HG03457 (cell line): ENCODE data around the gene GABRG2.
"Not testable (repeated sequence)": the region's sequence is repeated elsewhere in the genome, so short reads cannot be mapped to it uniquely, and the experiment has no call there.

Experiments used
- ATAC-seq: cut with Tn5 transposase; IDR thresholded peaks from one replicate; pipeline ENCODE4 v1.9.1; 2021; ENCODE audit warnings: moderate number of reproducible peaks; ENCODE audit not compliant: unreplicated experiment

The GABRG2 gene

GRCh38 chr5:162067655-162068411 lies at the start of gene GABRG2:
Gene GABRG2, plus strand, starts transcription at chr5:162067773. Its CDS starts 227 bp downstream, at chr5:162068000.
- ATAC-seq, result no peak

DNA sequence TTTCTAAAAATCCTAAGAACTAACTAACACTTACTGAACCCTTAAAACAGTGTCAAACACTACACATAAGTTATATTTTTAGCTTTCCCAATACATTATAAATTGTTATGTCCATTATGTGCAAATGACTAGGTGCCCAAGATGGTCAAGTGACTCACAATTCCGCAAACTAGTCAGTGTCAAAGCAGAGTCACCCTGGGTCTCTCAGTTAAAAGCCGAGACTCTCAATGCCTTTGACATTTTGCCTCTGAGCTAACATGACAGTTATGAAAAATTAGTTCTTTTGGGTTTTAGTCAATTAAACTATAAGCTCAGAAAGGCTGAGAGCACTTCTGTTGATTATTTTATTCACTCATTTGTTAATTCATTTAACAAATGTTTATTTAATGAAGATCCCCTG lies 42.3 kb upstream of the GABRG2 start:
- ATAC-seq, result no peak

DNA sequence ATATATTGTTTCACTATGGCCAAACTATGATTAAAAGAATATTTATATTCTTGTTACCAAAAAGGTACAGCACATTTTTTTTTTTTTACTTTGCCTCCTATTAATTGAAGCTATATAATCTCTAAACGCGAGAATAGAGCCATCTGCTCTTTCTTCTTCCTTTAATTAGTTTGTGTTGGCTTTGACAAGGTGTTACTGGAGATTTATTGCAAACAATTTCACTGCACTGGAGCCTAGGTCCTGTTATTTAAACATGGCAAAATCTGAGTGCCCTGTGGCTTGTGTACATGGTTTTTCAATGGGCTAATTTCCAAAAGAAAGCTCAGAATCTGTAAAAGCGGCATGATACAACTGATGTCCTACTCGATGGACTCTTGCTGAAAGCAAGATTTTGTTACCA lies 40.8 kb upstream of the GABRG2 start:
- ATAC-seq, result no peak

DNA sequence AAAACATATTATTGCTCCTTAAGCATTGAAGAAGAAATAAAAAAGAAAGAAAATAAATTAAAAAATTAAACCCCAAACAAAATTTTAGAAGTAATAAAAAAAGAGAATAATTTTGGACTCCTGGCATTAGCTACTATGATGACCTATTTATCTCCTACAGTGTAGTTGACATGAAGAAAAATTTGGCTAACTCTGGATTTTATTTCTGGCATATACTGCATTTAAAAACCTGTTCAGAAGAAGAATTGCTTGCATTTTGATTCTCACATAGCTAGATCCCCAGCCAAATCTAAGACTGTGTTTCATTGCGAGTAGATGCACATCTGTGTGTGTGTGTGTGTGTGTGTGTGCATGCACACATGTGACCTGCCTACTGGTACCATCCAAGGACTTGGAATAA lies 30.1 kb upstream of the GABRG2 start:
- ATAC-seq, result no peak

- ATAC-seq, result no peak
These were observed 20.3 kb upstream of the GABRG2 start for GRCh38 chr5:162047279-162047678.

DNA sequence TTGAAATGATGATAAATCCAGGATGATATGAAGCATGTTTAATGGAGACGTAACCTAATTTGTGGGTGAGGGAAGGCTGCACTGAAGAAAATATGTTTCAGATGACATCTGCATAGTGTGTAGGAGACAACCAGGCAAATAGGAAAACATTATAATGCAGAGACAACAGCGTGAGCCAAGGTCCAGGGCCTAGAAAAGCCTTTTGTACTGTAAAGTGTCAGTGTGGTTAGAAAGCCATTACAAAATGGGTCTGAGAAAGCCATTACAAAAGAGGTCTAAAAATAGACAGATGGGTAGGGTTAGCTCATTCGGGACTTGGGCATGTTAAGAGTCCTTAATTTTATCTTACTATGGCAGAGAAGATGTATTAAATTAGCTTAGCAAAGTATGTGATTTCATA lies 14.9 kb upstream of the GABRG2 start:
- no peak for ATAC-seq

DNA sequence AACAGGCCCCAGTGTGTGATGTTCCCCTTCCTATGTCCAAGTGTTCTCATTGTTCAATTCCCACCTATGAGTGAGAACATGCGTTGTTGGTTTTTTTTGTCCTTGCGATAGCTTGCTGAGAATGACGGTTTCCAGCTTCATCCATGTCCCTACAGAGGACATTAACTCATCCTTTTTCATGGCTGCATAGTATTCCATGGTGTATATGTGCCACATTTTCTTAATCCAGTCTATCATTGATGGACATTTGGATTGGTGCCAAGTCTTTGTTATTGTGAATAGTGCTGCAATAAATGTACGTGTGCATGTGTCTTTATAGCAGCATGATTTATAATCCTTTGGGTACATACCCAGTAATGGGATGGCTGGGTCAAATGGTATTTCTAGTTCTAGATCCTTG lies 12.5 kb upstream of the GABRG2 start:
- ATAC-seq, result not testable (repeated sequence)

DNA sequence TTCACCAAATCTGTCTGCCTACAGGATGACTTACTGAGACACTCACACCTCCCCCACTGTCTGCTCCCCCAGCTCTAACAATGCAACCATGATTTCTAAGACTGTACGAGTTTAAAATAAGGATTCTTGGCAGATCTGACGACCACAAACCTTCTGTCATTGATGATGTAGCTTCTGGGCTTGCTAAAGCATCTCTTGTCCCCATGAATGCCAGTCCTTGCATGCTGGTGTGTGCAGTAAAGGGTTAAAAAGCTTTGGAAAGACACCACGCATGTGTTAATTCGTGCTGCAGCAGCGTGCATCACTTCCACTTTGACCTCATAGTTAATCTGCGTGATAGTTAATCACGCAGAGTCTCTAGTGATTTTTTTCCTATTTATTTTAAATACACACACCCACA lies 411 bp upstream of the GABRG2 start:
- no peak for ATAC-seq

DNA sequence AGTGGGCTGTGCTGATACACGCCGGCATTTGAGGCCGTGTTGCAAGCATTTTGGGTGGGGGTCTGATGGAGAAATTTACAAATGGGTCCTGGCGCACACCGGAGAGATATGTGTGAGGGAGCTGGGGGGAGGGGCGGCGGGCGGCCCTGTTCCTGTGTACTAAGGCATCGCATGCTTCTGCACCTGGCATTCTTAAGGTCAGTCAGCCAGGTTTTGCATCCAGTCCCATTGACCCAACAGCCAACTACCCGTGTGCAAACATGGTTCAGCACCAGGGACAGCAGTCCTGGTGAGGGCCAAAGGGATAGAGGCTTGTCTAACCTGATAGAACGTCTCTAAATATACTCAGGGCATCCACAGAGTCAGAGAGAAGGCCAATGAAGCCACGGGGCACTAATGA lies 839 bp downstream of the GABRG2 start:
- ATAC-seq, result no peak

- ATAC-seq, result no peak
These were observed 1.4 kb downstream of the GABRG2 start for GRCh38 chr5:162068936-162069335.

DNA sequence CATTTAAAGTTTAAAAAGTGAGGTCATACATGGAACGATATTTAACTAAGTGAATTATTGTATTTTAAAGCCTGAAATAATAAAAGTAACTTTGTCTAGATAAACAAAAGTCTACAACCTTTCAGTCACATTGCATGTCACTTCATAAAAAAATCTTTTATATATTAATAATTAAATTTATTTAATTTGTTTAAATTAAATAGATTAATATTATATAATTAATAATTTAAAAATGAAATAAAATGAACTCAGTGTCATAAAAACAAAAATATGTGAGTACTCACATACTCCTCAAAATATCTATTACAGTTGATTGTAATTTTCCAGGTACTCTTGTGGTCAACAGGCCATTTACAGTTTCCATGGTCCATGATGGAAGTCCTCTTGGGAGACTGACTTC lies 11.2 kb downstream of the GABRG2 start:
- ATAC-seq, result no peak

- ATAC-seq, result no peak
These were observed 23.8 kb downstream of the GABRG2 start for GRCh38 chr5:162091336-162091735.

DNA sequence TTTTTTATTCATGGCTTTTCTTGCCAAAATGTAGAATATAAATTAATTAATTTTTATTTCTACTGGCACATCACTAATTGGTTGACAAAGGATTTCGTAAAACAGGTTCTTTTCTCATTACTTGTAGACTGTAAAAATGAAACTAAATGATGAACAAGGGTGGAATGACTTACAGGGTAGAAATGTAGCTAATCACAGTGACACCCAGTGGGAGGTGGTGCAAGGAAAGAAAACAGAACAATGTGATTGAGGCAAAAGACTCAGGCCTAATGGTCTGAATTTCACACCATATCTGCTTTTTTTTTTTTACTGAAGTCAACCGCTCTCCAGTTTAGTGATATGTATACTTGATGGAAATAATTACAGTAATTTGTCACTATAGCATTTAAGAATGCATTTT lies 28.9 kb downstream of the GABRG2 start:
- ATAC-seq, result no peak

DNA sequence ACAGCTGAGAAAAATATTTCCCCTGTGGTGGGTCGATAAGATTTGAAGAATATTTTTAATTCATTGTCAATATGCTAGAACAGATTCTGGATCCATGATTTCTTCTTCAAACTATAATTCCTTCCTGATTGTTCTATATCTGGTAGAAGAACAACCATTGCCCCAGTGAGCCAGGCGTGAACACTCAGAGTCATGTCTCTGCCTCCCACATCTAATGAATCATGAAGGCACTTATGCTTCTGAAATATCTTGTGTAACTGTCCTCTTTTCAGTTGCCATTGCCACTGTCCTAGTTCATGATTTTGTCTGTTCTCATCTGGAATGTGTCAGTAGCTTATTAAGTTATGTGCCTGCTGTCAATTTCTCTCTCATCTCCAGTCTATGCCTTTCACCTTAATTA lies 40.0 kb downstream of the GABRG2 start:
- no peak for ATAC-seq

- no peak for ATAC-seq
These were observed 52.2 kb downstream of the GABRG2 start for GRCh38 chr5:162119801-162120200.

- ATAC-seq, result no peak
These were observed 60.5 kb downstream of the GABRG2 start for GRCh38 chr5:162128117-162128516.

DNA sequence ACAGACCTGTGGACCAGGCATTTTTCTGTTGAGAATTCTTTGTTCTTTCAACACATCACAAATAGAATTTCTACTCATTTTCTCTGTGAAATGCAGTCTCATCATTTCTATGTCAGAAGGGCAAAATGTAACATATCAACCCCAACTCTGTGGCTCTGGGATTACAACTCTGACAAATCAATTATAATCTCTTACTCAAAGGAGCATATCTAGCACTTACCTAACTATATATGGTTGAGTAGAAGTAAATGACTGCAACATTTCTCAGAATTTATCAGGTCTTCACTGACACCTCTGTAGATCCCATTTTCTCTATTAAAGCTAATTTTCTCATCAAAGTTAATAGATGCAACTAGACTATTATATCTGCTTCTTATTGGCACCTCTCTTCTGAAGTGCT lies 64.8 kb downstream of the GABRG2 start:
- ATAC-seq, result no peak

DNA sequence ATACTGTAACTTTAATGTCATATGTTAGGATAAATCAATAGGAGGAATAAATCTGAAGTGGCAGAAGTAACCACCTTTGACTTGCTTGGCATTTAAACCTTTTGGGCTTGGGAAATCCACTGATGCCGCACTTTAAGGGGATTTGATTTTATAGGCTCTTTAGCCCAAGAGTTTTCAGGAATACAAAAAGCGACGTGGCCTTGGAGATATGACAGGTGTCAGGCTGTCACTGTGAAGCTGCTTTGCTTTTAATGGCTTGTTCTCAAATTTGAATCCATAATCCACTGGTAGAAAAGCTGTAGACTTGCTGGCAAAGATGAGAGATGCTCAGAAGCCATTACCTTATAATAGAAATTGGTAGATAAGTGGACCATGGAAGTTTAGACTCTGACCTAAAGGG lies 71.6 kb downstream of the GABRG2 start:
- no peak for ATAC-seq

GRCh38 chr5:162154242-162154641 lies 86.7 kb downstream of the GABRG2 start:
- ATAC-seq, result no peak

DNA sequence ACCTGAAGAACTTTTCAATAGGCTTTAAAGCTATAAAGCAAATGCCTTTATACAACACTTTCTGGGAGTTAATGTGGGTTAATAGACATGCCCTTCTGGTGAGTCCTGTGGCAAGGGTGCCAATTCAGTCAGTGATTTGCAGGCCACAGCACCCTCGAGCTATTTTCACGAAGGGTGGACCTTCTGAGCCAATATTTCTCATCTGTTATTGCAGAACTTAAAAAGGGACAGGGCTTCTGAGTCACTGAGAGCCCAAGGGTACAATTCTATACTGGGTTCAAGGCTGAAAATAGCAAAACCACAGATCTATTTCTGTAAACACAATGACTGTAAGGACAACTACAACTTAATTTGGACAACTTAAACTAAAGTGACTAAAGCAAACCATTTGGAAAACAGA lies 92.8 kb downstream of the GABRG2 start:
- ATAC-seq, result no peak

DNA sequence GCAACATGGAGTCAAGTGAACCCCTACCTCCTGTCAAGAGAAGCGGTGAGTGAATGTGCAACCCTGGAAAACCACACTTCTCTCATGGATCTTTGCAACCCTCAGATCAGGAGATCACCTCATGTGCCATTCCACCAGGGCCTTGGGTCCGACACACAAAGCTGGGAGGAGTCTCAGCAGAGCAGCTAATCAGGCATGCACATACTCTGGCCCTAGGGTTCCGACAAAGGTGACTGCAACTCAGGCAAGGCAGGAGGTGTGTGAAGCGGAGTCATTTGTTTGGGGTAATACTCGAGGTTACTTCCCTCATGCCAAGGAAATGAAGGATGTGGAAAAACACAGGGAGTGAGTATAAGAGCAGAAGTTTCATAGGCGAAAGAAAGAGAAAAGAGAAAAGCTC lies 96.1 kb downstream of the GABRG2 start:
- no peak for ATAC-seq

DNA sequence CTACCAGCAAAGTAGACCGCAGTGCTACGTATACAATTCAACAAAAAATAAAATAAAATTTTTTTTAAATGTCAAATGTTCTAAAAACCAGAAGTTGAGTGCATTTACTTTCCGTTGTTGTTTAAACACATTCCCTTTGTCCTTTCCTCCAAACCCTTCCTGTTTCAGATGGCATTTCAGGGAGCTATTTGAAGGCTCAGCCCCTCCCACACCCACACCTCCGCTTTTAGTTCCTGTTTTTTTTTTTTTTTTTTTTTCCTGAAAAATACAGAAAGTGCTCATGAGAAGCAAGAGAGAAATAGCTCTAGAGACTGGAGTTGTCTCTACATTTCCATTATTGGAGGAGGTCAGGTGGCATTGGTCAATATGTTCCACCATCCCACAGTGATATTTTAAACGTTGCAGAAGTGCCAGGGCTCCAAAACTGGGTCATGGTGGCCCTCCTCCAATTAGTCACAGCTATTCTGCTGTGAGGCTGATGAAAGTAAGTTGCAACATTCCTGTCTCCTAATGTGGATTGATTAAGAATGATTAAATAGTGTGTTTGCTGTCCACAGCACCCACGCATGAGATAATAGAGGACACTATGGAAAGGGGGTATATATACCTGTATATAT lies 106.9 kb downstream of the GABRG2 start:
- ATAC-seq, result no peak

DNA sequence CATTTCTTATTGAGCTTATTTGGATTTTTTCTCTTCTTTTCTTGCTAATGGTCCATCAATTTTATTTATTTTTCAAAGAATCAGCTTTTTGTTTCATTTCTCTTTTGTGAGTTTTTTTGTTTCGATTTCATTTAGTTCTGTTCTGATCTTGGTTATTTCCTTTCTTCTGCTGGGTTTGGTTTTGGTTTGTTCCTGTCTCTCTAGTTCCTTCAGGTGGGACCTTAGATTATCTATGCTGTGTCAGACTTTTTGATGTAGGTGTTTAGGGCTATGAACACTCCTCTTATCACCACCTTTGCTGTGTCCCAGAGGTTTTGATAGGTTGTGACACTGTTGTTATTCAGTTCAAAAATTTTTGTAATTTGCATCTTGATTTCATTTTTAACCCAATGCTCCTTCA lies 119.8 kb downstream of the GABRG2 start:
- no peak for ATAC-seq
